GM18951 (cell line): ENCODE results near the gene ABCA8.

Source experiments
- POLR2A ChIP-seq: IDR thresholded peaks from 4 replicates; pipeline ENCODE4 v1.6.1; 2011; ENCODE audit warnings: mild to moderate bottlenecking; ENCODE audit not compliant: insufficient read length, insufficient read depth; ENCODE audit errors: extremely low read depth
- in situ Hi-C: fragments of 300-500 bp; cut with MboI; formaldehyde crosslinking; loops from one replicate; pipeline ENCODE4 v1.12.0; 2022; ENCODE audit warnings: low sequenced_read_pairs, mixed read lengths, inconsistent platforms; ENCODE audit not compliant: unreplicated experiment

The ABCA8 gene

GRCh38 chr17:68924793-68925720 is 30.1 kb downstream of the ABCA8 start:
- TF ChIP-seq POLR2A = no peak

GRCh38 chr17:68910789-68911431 is 44.3 kb downstream of the ABCA8 start:
- in situ Hi-C loops = loop anchor here (10.0 kb wide), 1 partner anchor 136 kb away; no protein-coding TSS in a partner anchor
- no peak for TF ChIP-seq POLR2A

More at GRCh38 chr17:68924793-68925720, 30.1 kb downstream of the ABCA8 start:
- in situ Hi-C loops = no loop called here

GRCh38 chr17:68910251-68910705 is 44.9 kb downstream of the ABCA8 start:
- TF ChIP-seq POLR2A = no peak
- in situ Hi-C loops = loop anchor here (10.0 kb wide), 1 partner anchor 135 kb away; no protein-coding TSS in a partner anchor

- TF ChIP-seq POLR2A = no peak
- in situ Hi-C loops = no loop called here
Measured at GRCh38 chr17:68909066-68909465, 46.1 kb downstream of the ABCA8 start.

GRCh38 chr17:68908045-68908444 is 47.1 kb downstream of the ABCA8 start:
- in situ Hi-C loops = no loop called here
- TF ChIP-seq POLR2A = no peak

GRCh38 chr17:68906638-68907037 is 48.6 kb downstream of the ABCA8 start:
- in situ Hi-C loops = no loop called here
- no peak for TF ChIP-seq POLR2A

- no peak for TF ChIP-seq POLR2A
- in situ Hi-C loops = no loop called here
Measured at GRCh38 chr17:68903286-68903685, 51.9 kb downstream of the ABCA8 start.

GRCh38 chr17:68897557-68897956 is 57.6 kb downstream of the ABCA8 start:
- TF ChIP-seq POLR2A = no peak
- in situ Hi-C loops = no loop called here

- in situ Hi-C loops = no loop called here
- no peak for TF ChIP-seq POLR2A
Measured at GRCh38 chr17:68892658-68893057, 62.5 kb downstream of the ABCA8 start.

GRCh38 chr17:68892193-68892592 is 63.0 kb downstream of the ABCA8 start:
- no peak for TF ChIP-seq POLR2A
- in situ Hi-C loops = no loop called here

GRCh38 chr17:68886401-68886800 is 68.8 kb downstream of the ABCA8 start:
- no peak for TF ChIP-seq POLR2A
- in situ Hi-C loops = no loop called here

- TF ChIP-seq POLR2A = no peak
- in situ Hi-C loops = no loop called here
Measured at GRCh38 chr17:68884888-68885287, 70.3 kb downstream of the ABCA8 start.

- in situ Hi-C loops = no loop called here
- TF ChIP-seq POLR2A = no peak
Measured at GRCh38 chr17:68878226-68878885, 76.8 kb downstream of the ABCA8 start.
